BJ (cell line): ENCODE data around the gene ACTMAP. TPM values are rescaled to one million over a fixed set of nuclear protein-coding genes. Genes with fewer than 3 reads are reported as not detected.

Source experiments
- CTCF ChIA-PET: fragments of 350-600 bp; formaldehyde crosslinking; extraction: SDS; loops from one replicate; lab custom pipeline; 2021; ENCODE audit warnings: antibody characterized with exemption, inconsistent platforms; lab: Yijun Ruan, JAX
- POLR2A ChIA-PET: fragments of 300-600 bp; sonication (Branson Sonifier 250); formaldehyde crosslinking; extraction: SDS; loops from one replicate; lab custom pipeline; 2021; ENCODE audit warnings: antibody characterized with exemption; lab: Charles Lee
- DNase-seq: peaks from one replicate; pipeline ENCODE4 v3.0.0-alpha.2; 2011; ENCODE audit warnings: low read depth
- H3K27me3 ChIP-seq: 2 replicates; pipeline ENCODE4 v1.6.0; 2011; ENCODE audit warnings: low read length; ENCODE audit not compliant: control insufficient read depth, insufficient read depth
- H3K36me3 ChIP-seq: 2 replicates; pipeline ENCODE4 v1.5.1; 2011; ENCODE audit warnings: low read length; ENCODE audit not compliant: control insufficient read depth, insufficient read depth
- H3K4me3 ChIP-seq: 2 replicates; pipeline ENCODE4 v1.5.1; 2011; ENCODE audit warnings: low read depth, mild to moderate bottlenecking, control low read depth, low read length
- CTCF ChIP-seq: IDR thresholded peaks from 2 replicates; pipeline ENCODE4 v1.5.1; 2011; ENCODE audit warnings: low read depth, mild to moderate bottlenecking, control low read depth, inconsistent platforms, low read length, moderate library complexity; ENCODE audit not compliant: insufficient read depth
- polyA plus RNA-seq: library from polyadenylated mRNA; depleted of rRNA; stranded (reverse); fragments of >200 nt; gene quantifications from 2 replicates; pipeline ENCODE4 v1.2.3, GENCODE V29; 2011

Gene ACTMAP
- polyA plus RNA-seq, 1 experiment = 5.5 TPM

- H3K27me3 ChIP-seq = no peaks in the 10 kb centered on the region
- TF ChIP-seq CTCF = no peak
- DNase-seq = no peak
- POLR2A ChIA-PET = no interaction called here
- H3K4me3 ChIP-seq = no peak overlapping the region
- peaks cover 28% of the 10 kb centered on the region for H3K36me3 ChIP-seq
- CTCF ChIA-PET = no interaction called here
These were observed 44.2 kb downstream of the ACTMAP start for GRCh38 chr19:40705950-40706619.

GRCh38 chr19:40705362-40705651, 45.0 kb downstream of the ACTMAP start:
- TF ChIP-seq CTCF = no peak
- Histone ChIP-seq H3K4me3 (no peak overlapping the region), H3K27me3 (no peaks in the 10 kb centered on the region), H3K36me3 (peaks cover 26% of the 10 kb centered on the region)
- DNase-seq = no peak
- CTCF ChIA-PET = no interaction called here
- POLR2A ChIA-PET = no interaction called here

- DNase-seq = no peak
- POLR2A ChIA-PET = no interaction called here
- Histone ChIP-seq H3K36me3 (peaks cover 25% of the 10 kb centered on the region), H3K4me3 (no peak overlapping the region), H3K27me3 (no peaks in the 10 kb centered on the region)
- CTCF ChIA-PET = interaction anchor here (0.7 to 1.3 kb wide), 3 partner anchors 12 to 102 kb away, joined by 3 to 5 read pairs (median 3); no protein-coding TSS in a partner anchor
- no peak for TF ChIP-seq CTCF
These were observed 45.6 kb downstream of the ACTMAP start for GRCh38 chr19:40704491-40705361.

GRCh38 chr19:40703029-40703755, 47.1 kb downstream of the ACTMAP start:
- peaks cover 29% of the 10 kb centered on the region for H3K36me3 ChIP-seq
- DNase-seq = no peak
- H3K4me3 ChIP-seq = no peak overlapping the region
- no peaks in the 10 kb centered on the region for H3K27me3 ChIP-seq
- TF ChIP-seq CTCF = no peak
- ChIA-PET CTCF (interaction anchor here (0.8 to 1.5 kb wide), 3 partner anchors 11 to 105 kb away, joined by 3 to 6 read pairs (median 4); partner anchors contain the start of gene NUMBL), POLR2A (no interaction called here)
